Thyroid gland (tissue), 4 donors: Measurements from ENCODE around the gene TBL1Y. TPM values are rescaled to one million over a fixed set of nuclear protein-coding genes. Genes with fewer than 3 reads are reported as not detected.

Experiments
- DNase-seq, 2 donors: peaks; one replicate each; pipeline ENCODE4 v3.0.0-alpha.2; 2019
- H3K27ac ChIP-seq, 3 donors: fragments of 200-600 bp; sonication (generic); 1 replicate in 2 of 3; 2 replicates in 1 of 3; pipeline ENCODE4 v1.5.1; 2016 to 2019; ENCODE audit warnings: mild to moderate bottlenecking in 1 of 3, moderate library complexity in 1 of 3
- H3K27me3 ChIP-seq: fragments of 200-600 bp; sonication (generic); one replicate; pipeline ENCODE4 v1.5.1; 2019
- H3K36me3 ChIP-seq, 2 donors: fragments of 200-600 bp; sonication (generic); one replicate each; pipeline ENCODE4 v1.5.1; 2016 to 2019
- H3K4me1 ChIP-seq, 2 donors: fragments of 200-600 bp; sonication (generic); one replicate each; pipeline ENCODE4 v1.5.1; 2017 to 2019
- H3K4me3 ChIP-seq, 3 donors: fragments of 200-600 bp; sonication (generic); replicated peaks in 1 of 3; 1 replicate in 2 of 3; 2 replicates in 1 of 3; pipeline ENCODE4 v1.5.1; 2016; ENCODE audit warnings: mild to moderate bottlenecking in 1 of 3
- H3K9me3 ChIP-seq: fragments of 200-600 bp; sonication (generic); one replicate; pipeline ENCODE4 v1.5.1; 2017
- CTCF ChIP-seq, 6 experiments: fragments of 200-600 bp in 3 of 6; fragments of 450-650 bp in 3 of 6; sonication (generic) in 3 of 6; IDR thresholded peaks; one replicate each; pipeline ENCODE4 v1.5.1; 2016 to 2019; ENCODE audit warnings: antibody characterized with exemption in 6 of 6, mild to moderate bottlenecking in 2 of 6, inconsistent platforms in 1 of 6, moderate library complexity in 1 of 6
- POLR2A ChIP-seq, 2 donors: fragments of 450-650 bp; IDR thresholded peaks; one replicate each; pipeline ENCODE4 v1.6.1; 2017; ENCODE audit warnings: antibody characterized with exemption in 2 of 2, mild to moderate bottlenecking in 2 of 2, moderate library complexity in 1 of 2
- WGBS, 2 donors: methylation state at CpG; one replicate each; pipeline ENCODE4 v1.1.5; 2017; 5-methylcytosine and 5-hydroxymethylcytosine counted together
- intact Hi-C: fragments of 100-400 bp; cut with DNase I; formaldehyde crosslinking; loops from one replicate; pipeline ENCODE4 v1.15.1; 2023
- total RNA-seq, 4 donors: library from RNA; depleted of rRNA; stranded (reverse); fragments of >200 nt; gene quantifications; one replicate each; pipeline ENCODE4 v1.2.3, GENCODE V29; 2016

TBL1Y gene
- total RNA-seq, 4 donors from 2014 or later = 15.4 to 15.8 TPM; not detected in 2

- intact Hi-C loops = no loop called here
- Histone ChIP-seq H3K27ac (peak overlapping the region in 1 of 3 donors; percentile 59), H3K4me3 (no peak overlapping the region), H3K4me1 (no peaks in the 10 kb centered on the region), H3K27me3 (no peaks in the 10 kb centered on the region), H3K9me3 (no peaks in the 10 kb centered on the region), H3K36me3 (no peaks in the 10 kb centered on the region)
- DNase-seq = peak; percentile 81 to 82
- TF ChIP-seq POLR2A (IDR thresholded peaks at IDR 0.05) (no peak), CTCF (IDR thresholded peaks at IDR 0.05) (no peak)
- 0% methylated on average over 4 to 14 of the region's 14 CpGs for WGBS, 2 donors
Measured at GRCh38 chrY:6909118-6909521, 1.4 kb upstream of the TBL1Y start.

- no peak for TF ChIP-seq POLR2A (IDR thresholded peaks at IDR 0.05)
- TF ChIP-seq CTCF (IDR thresholded peaks at IDR 0.05) = no peak
- H3K4me3 ChIP-seq = no peak overlapping the region
Measured at GRCh38 chrY:6909856-6910255, 641 bp upstream of the TBL1Y start.

GRCh38 chrY:6911253-6911881 lies 870 bp downstream of the TBL1Y start, which contains the start of gene AMELY:
AMELY (minus strand) TSS chrY:6911752; CDS start chrY:6872608, 39,144 bp downstream.
- H3K36me3 ChIP-seq = no peaks in the 10 kb centered on the region
- H3K4me1 ChIP-seq = no peaks in the 10 kb centered on the region
- TF ChIP-seq CTCF (IDR thresholded peaks at IDR 0.05) (no peak), POLR2A (IDR thresholded peaks at IDR 0.05) (no peak)
- intact Hi-C loops = no loop called here
- H3K27ac ChIP-seq = peak within 1 kb of the TSS in 1 of 3 donors; percentile 78
- H3K9me3 ChIP-seq = no peaks in the 10 kb centered on the region
- no peaks in the 10 kb centered on the region for H3K27me3 ChIP-seq
- peak within 1 kb of the TSS in 1 of 3 donors; percentile 37 for H3K4me3 ChIP-seq
- WGBS, 2 donors = no CpG with 5 or more reads among the region's 52 CpGs
- peak; percentile 68 to 72 for DNase-seq

More at GRCh38 chrY:6909856-6910255, 641 bp upstream of the TBL1Y start:
- H3K27me3 ChIP-seq = no peaks in the 10 kb centered on the region
- intact Hi-C loops = no loop called here
- H3K4me1 ChIP-seq = no peaks in the 10 kb centered on the region
- H3K36me3 ChIP-seq = no peaks in the 10 kb centered on the region
- peak overlapping the region in 1 of 3 donors; percentile 59 for H3K27ac ChIP-seq
- no peaks in the 10 kb centered on the region for H3K9me3 ChIP-seq
- peak; percentile 52 to 55 for DNase-seq
- WGBS, 2 donors = 0% methylated on average over 11 of the region's 14 CpGs; no CpG with 5 or more reads in 1 of the 2 donors

- H3K4me1 ChIP-seq = no peaks in the 10 kb centered on the region
- TF ChIP-seq POLR2A (IDR thresholded peaks at IDR 0.05) (no peak), CTCF (IDR thresholded peaks at IDR 0.05) (no peak)
- intact Hi-C loops = no loop called here
- no peak overlapping the region for H3K4me3 ChIP-seq
- no peaks in the 10 kb centered on the region for H3K27me3 ChIP-seq
- H3K27ac ChIP-seq = no peak overlapping the region
- DNase-seq = no peak
- H3K36me3 ChIP-seq = no peaks in the 10 kb centered on the region
- no peaks in the 10 kb centered on the region for H3K9me3 ChIP-seq
Measured at GRCh38 chrY:6913362-6913761, 2.9 kb downstream of the TBL1Y start.

GRCh38 chrY:6921061-6921460 lies 10.6 kb downstream of the TBL1Y start:
- no peaks in the 10 kb centered on the region for H3K36me3 ChIP-seq
- intact Hi-C loops = no loop called here

More at GRCh38 chrY:6921061-6921460, 10.6 kb downstream of the TBL1Y start:
- no peak for DNase-seq
- H3K4me3 ChIP-seq = no peak overlapping the region
- no peak for TF ChIP-seq CTCF (IDR thresholded peaks at IDR 0.05)
- TF ChIP-seq POLR2A (IDR thresholded peaks at IDR 0.05) = no peak
- H3K27ac ChIP-seq = no peak overlapping the region
- H3K4me1 ChIP-seq = no peaks in the 10 kb centered on the region
- no peaks in the 10 kb centered on the region for H3K27me3 ChIP-seq
- H3K9me3 ChIP-seq = no peaks in the 10 kb centered on the region
- whole genome bisulfite sequencing, 2 donors = 78 to 79% methylated on average over 2 of the region's 2 CpGs
